Calu3 (cell line): ENCODE results near the gene FGF14. TPM values are rescaled to one million over a fixed set of nuclear protein-coding genes. Genes with fewer than 3 reads are reported as not detected.

ENCODE experiments used
- BruUV-seq: library from RNA; stranded (reverse); fragments of 400-500 nt; replicated peaks from 2 replicates; lab custom pipeline; 2021; lab: Mats Ljungman, UMichigan
- CTCF ChIA-PET: fragments of 300-600 bp; sonication (Branson Sonifier 250); formaldehyde crosslinking; loops from one replicate; lab custom pipeline; 2022; ENCODE audit warnings: antibody characterized with exemption; lab: Charles Lee
- DNase-seq: peaks from one replicate; pipeline ENCODE4 v3.0.0; 2022
- H3K27ac Mint-ChIP-seq: one replicate; pipeline ENCODE4 v1.8.0; 2022; ENCODE audit warnings: mixed read lengths; ENCODE audit not compliant: unreplicated experiment
- H3K27me3 Mint-ChIP-seq: one replicate; pipeline ENCODE4 v1.8.0; 2022; ENCODE audit warnings: mixed read lengths; ENCODE audit not compliant: unreplicated experiment
- H3K36me3 Mint-ChIP-seq: one replicate; pipeline ENCODE4 v1.8.0; 2022; ENCODE audit warnings: mild to moderate bottlenecking, moderate library complexity, mixed read lengths; ENCODE audit not compliant: insufficient read depth, unreplicated experiment
- H3K4me1 Mint-ChIP-seq: one replicate; pipeline ENCODE4 v1.8.0; 2022; ENCODE audit warnings: mild to moderate bottlenecking, low read depth, mixed read lengths; ENCODE audit not compliant: unreplicated experiment
- H3K4me3 Mint-ChIP-seq: one replicate; pipeline ENCODE4 v1.8.0; 2022; ENCODE audit warnings: mild to moderate bottlenecking, low read depth, moderate library complexity, mixed read lengths; ENCODE audit not compliant: unreplicated experiment
- H3K9me3 Mint-ChIP-seq: one replicate; pipeline ENCODE4 v1.8.0; 2022; ENCODE audit warnings: low read depth, mixed read lengths; ENCODE audit not compliant: unreplicated experiment
- CTCF ChIP-seq: fragments of 200-600 bp; IDR thresholded peaks from one replicate; pipeline ENCODE4 v1.8.0; 2022; ENCODE audit warnings: antibody characterized with exemption; ENCODE audit not compliant: unreplicated experiment
- intact Hi-C: fragments of 100-400 bp; cut with micrococcal nuclease; formaldehyde crosslinking; loops from one replicate; pipeline ENCODE4 v1.10.0; 2022; ENCODE audit not compliant: unreplicated experiment
- total RNA-seq: library from RNA; stranded (reverse); gene quantifications from 2 replicates; pipeline ENCODE4 v1.2.3, GENCODE V29; 2022

The FGF14 gene
- total RNA-seq, 1 experiment from 2014 or later, result 0.21 TPM

GRCh38 chr13:101706651-101707050, 695.2 kb downstream of the FGF14 start:
- DNase-seq, result no peak
- BruUV-seq, result no TSS peak
- Mint-ChIP-seq H3K9me3 (no peaks in the 10 kb centered on the region), H3K27ac (no peak overlapping the region), H3K4me3 (no peak overlapping the region), H3K36me3 (no peaks in the 10 kb centered on the region), H3K4me1 (no peaks in the 10 kb centered on the region), H3K27me3 (no peaks in the 10 kb centered on the region)
- TF ChIP-seq CTCF, result no peak
- CTCF ChIA-PET, result no interaction called here
- intact Hi-C loops, result no loop called here

- no peaks in the 10 kb centered on the region for H3K27me3 Mint-ChIP-seq
- no peak for DNase-seq
- TF ChIP-seq CTCF, result no peak
- no peaks in the 10 kb centered on the region for H3K4me1 Mint-ChIP-seq
- no peak overlapping the region for H3K27ac Mint-ChIP-seq
- CTCF ChIA-PET, result no interaction called here
- no peaks in the 10 kb centered on the region for H3K36me3 Mint-ChIP-seq
- intact Hi-C loops, result no loop called here
- no TSS peak for BruUV-seq
- H3K9me3 Mint-ChIP-seq, result no peaks in the 10 kb centered on the region
- no peak overlapping the region for H3K4me3 Mint-ChIP-seq
Observed at GRCh38 chr13:101703838-101704237, 698.0 kb downstream of the FGF14 start.

GRCh38 chr13:101703081-101703480, 698.8 kb downstream of the FGF14 start:
- Mint-ChIP-seq H3K27me3 (no peaks in the 10 kb centered on the region), H3K27ac (no peak overlapping the region), H3K4me1 (no peaks in the 10 kb centered on the region), H3K36me3 (no peaks in the 10 kb centered on the region), H3K9me3 (no peaks in the 10 kb centered on the region), H3K4me3 (no peak overlapping the region)
- BruUV-seq, result no TSS peak
- DNase-seq, result no peak
- no peak for TF ChIP-seq CTCF
- CTCF ChIA-PET, result no interaction called here
- intact Hi-C loops, result no loop called here

- H3K9me3 Mint-ChIP-seq, result no peaks in the 10 kb centered on the region
- DNase-seq, result no peak
- no peak overlapping the region for H3K4me3 Mint-ChIP-seq
- CTCF ChIA-PET, result no interaction called here
- H3K27me3 Mint-ChIP-seq, result no peaks in the 10 kb centered on the region
- H3K27ac Mint-ChIP-seq, result no peak overlapping the region
- intact Hi-C loops, result no loop called here
- no peaks in the 10 kb centered on the region for H3K36me3 Mint-ChIP-seq
- BruUV-seq, result no TSS peak
- no peak for TF ChIP-seq CTCF
- no peaks in the 10 kb centered on the region for H3K4me1 Mint-ChIP-seq
Observed at GRCh38 chr13:101700598-101700997, 701.2 kb downstream of the FGF14 start.

GRCh38 chr13:101698400-101698799, 703.4 kb downstream of the FGF14 start:
- Mint-ChIP-seq H3K27me3 (no peaks in the 10 kb centered on the region), H3K4me3 (no peak overlapping the region), H3K36me3 (no peaks in the 10 kb centered on the region), H3K4me1 (no peaks in the 10 kb centered on the region), H3K9me3 (no peaks in the 10 kb centered on the region), H3K27ac (no peak overlapping the region)
- no peak for DNase-seq
- intact Hi-C loops, result no loop called here
- CTCF ChIA-PET, result no interaction called here
- no peak for TF ChIP-seq CTCF
- BruUV-seq, result no TSS peak
